Measurements from ENCODE around the gene RPAP2.
"Not testable (repeated sequence)": the region's sequence is repeated elsewhere in the genome, so short reads cannot be mapped to it uniquely, and the experiment has no call there.

The RPAP2 gene

GRCh38 chr1:92298573-92299476, at the start of gene RPAP2, which contains the start of gene GLMN:
Gene RPAP2 (plus strand): TSS chr1:92299059. CDS start chr1:92299074, 15 bp downstream.
Gene GLMN (minus strand): TSS chr1:92298987. CDS start chr1:92297999, 988 bp downstream.
- DNase-seq (ENCODE audit: low read depth in 3 of 3) = peak; percentile 54 to 74 (median 59)

GRCh38 chr1:92254714-92255113, 44.1 kb upstream of the RPAP2 start:
- DNase-seq (ENCODE audit: low read depth in 3 of 3) = not testable (repeated sequence)

- DNase-seq (ENCODE audit: low read depth in 3 of 3) = no peak
These were observed 39.5 kb upstream of the RPAP2 start for GRCh38 chr1:92259350-92259749.

- no peak for DNase-seq (ENCODE audit: low read depth in 3 of 3)
These were observed 36.3 kb upstream of the RPAP2 start for GRCh38 chr1:92262516-92262915.

GRCh38 chr1:92273039-92273438, 25.8 kb upstream of the RPAP2 start:
- no peak for DNase-seq (ENCODE audit: low read depth in 3 of 3)

GRCh38 chr1:92274939-92275338, 23.9 kb upstream of the RPAP2 start:
- DNase-seq (ENCODE audit: low read depth in 3 of 3) = no peak

- no peak for DNase-seq (ENCODE audit: low read depth in 3 of 3)
These were observed 22.8 kb upstream of the RPAP2 start for GRCh38 chr1:92276082-92276481.

GRCh38 chr1:92277105-92277723, 21.6 kb upstream of the RPAP2 start:
- no peak for DNase-seq (ENCODE audit: low read depth in 3 of 3)

GRCh38 chr1:92279781-92280180, 19.1 kb upstream of the RPAP2 start:
- not testable (repeated sequence) for DNase-seq (ENCODE audit: low read depth in 3 of 3)

- DNase-seq (ENCODE audit: low read depth in 3 of 3) = not testable (repeated sequence)
These were observed 17.4 kb upstream of the RPAP2 start for GRCh38 chr1:92281411-92281810.

- DNase-seq (ENCODE audit: low read depth in 3 of 3) = no peak
These were observed 7.4 kb upstream of the RPAP2 start for GRCh38 chr1:92291372-92291999.

GRCh38 chr1:92298213-92298572, 666 bp upstream of the RPAP2 start:
- DNase-seq (ENCODE audit: low read depth in 3 of 3) = no peak

- no peak for DNase-seq (ENCODE audit: low read depth in 3 of 3)
These were observed 755 bp downstream of the RPAP2 start for GRCh38 chr1:92299477-92300150.

GRCh38 chr1:92301021-92301420, 2.2 kb downstream of the RPAP2 start:
- DNase-seq (ENCODE audit: low read depth in 3 of 3) = no peak

GRCh38 chr1:92306020-92306419, 7.2 kb downstream of the RPAP2 start:
- no peak for DNase-seq (ENCODE audit: low read depth in 3 of 3)

- no peak for DNase-seq (ENCODE audit: low read depth in 3 of 3)
These were observed 9.1 kb downstream of the RPAP2 start for GRCh38 chr1:92307980-92308379.

GRCh38 chr1:92310185-92310597, 11.3 kb downstream of the RPAP2 start:
- DNase-seq (ENCODE audit: low read depth in 3 of 3) = no peak

GRCh38 chr1:92314024-92314423, 15.2 kb downstream of the RPAP2 start:
- no peak for DNase-seq (ENCODE audit: low read depth in 3 of 3)

- DNase-seq (ENCODE audit: low read depth in 3 of 3) = no peak
These were observed 17.1 kb downstream of the RPAP2 start for GRCh38 chr1:92315766-92316599.

GRCh38 chr1:92317836-92318493, 19.1 kb downstream of the RPAP2 start:
- DNase-seq (ENCODE audit: low read depth in 3 of 3) = no peak
